Measurements from ENCODE around the gene EIF1AX. TPM values are rescaled to one million over a fixed set of nuclear protein-coding genes. Genes with fewer than 3 reads are reported as not detected.

The EIF1AX gene
- total RNA-seq, 2 experiments from 2014 or later = 27.5 to 98.5 TPM

DNA sequence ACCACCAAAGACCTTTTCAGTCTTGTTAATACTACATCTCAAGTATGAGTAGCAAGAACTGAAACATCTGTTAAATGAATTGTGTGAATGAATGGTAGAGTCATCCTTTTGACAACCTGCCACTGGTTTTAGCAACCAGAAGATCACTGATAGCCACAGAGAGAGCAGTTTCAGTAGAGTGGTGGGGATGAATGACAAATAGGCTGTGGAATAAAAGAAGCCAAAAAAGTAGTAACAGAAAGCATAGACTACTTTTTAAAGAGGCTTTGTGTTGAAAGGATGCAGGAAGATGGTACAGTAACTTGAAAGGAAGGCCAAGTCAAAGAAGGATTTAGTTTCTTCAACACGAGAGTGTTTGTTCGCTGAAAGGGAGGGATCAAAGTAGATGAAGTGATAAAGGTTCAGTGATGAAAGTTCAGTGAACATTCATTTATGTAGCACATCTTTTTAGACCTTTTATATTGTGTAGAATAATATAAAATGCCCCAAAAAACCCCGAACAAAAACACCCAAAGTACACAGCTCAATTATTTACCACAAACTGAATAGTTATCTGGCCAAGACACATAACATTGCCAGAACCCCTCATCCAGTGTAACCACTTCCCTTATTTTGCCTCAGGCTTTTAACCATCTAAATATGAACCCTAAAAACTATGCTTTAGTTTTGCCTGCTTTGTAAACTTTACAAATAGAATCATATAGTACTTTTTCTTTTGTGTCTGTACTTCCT is 40.1 kb upstream of the EIF1AX start:
- Histone ChIP-seq H3K4me3 (ENCODE audit: low read depth, low read length, poor library complexity, severe bottlenecking) (no peak overlapping the region), H3K79me2 (ENCODE audit: insufficient read depth, low read depth, low read length) (no peaks in the 10 kb centered on the region), H3K27ac (ENCODE audit: low read depth, low read length, poor library complexity, severe bottlenecking) (no peak overlapping the region), H4K20me1 (ENCODE audit: insufficient read depth, low read length) (no peaks in the 10 kb centered on the region), H3K4me1 (ENCODE audit: insufficient read depth, low read length, poor library complexity, severe bottlenecking) (no peaks in the 10 kb centered on the region), H2AFZ (ENCODE audit: low read length) (no peak overlapping the region), H3K36me3 (ENCODE audit: insufficient read depth, low read length) (peaks cover 21% of the 10 kb centered on the region), H3K4me2 (ENCODE audit: low read length) (no peak overlapping the region), H3K9me2 (ENCODE audit: insufficient read depth, low read length) (no peaks in the 10 kb centered on the region), H3K9me3 (ENCODE audit: low read length) (no peaks in the 10 kb centered on the region)
- intact Hi-C loops (cut with micrococcal nuclease; ENCODE audit: unreplicated experiment) = no loop called here
- TF ChIP-seq, protein P1, sequence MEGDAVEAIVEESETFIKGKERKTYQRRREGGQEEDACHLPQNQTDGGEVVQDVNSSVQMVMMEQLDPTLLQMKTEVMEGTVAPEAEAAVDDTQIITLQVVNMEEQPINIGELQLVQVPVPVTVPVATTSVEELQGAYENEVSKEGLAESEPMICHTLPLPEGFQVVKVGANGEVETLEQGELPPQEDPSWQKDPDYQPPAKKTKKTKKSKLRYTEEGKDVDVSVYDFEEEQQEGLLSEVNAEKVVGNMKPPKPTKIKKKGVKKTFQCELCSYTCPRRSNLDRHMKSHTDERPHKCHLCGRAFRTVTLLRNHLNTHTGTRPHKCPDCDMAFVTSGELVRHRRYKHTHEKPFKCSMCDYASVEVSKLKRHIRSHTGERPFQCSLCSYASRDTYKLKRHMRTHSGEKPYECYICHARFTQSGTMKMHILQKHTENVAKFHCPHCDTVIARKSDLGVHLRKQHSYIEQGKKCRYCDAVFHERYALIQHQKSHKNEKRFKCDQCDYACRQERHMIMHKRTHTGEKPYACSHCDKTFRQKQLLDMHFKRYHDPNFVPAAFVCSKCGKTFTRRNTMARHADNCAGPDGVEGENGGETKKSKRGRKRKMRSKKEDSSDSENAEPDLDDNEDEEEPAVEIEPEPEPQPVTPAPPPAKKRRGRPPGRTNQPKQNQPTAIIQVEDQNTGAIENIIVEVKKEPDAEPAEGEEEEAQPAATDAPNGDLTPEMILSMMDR (conservative IDR thresholded peaks at IDR 0.05; ENCODE audit: low read length) = no peak
- TF ChIP-seq EZH2phosphoT487 (IDR thresholded peaks at IDR 0.05; ENCODE audit: borderline replicate concordance, low read depth, low read length) = no peak
- ChIA-PET CTCF (ENCODE audit: unreplicated experiment) (no interaction called here), POLR2A (no interaction called here)
- no peak for DNase-seq (ENCODE audit: low spot score)
- no TSS peak for BruUV-seq (replicated peaks)

DNA sequence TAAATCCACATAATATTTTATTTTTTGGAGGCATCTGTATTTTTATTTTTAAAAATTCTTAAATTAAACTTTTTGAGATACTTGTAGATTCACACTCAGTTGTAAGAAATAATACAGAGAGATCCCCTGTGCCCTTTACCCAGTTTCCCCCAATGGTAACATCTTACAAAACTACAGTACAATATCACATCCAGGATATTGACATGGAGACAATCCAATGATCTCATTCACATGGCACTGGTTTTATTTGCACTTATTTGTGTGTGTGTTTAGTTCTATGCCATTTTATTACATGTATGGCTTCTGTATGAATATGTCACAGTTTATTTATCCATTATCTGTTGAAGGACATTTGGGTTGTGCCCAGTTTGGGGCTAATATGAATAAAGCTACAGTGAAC is 35.5 kb upstream of the EIF1AX start:
- ChIA-PET CTCF (ENCODE audit: unreplicated experiment) (no interaction called here), POLR2A (interaction anchor here (0.6 kb wide), 1 partner anchor 60 kb away, joined by 3 read pairs; no protein-coding TSS in a partner anchor)
- H3K9me2 ChIP-seq (ENCODE audit: insufficient read depth, low read length) = no peaks in the 10 kb centered on the region
- H3K27ac ChIP-seq (ENCODE audit: low read depth, low read length, poor library complexity, severe bottlenecking) = no peak overlapping the region
- H3K4me2 ChIP-seq (ENCODE audit: low read length) = no peak overlapping the region
- TF ChIP-seq, protein P1 (conservative IDR thresholded peaks at IDR 0.05; ENCODE audit: low read length) = no peak
- TF ChIP-seq EZH2phosphoT487 (IDR thresholded peaks at IDR 0.05; ENCODE audit: borderline replicate concordance, low read depth, low read length) = no peak
- no peaks in the 10 kb centered on the region for H3K9me3 ChIP-seq (ENCODE audit: low read length)
- no peaks in the 10 kb centered on the region for H3K4me1 ChIP-seq (ENCODE audit: insufficient read depth, low read length, poor library complexity, severe bottlenecking)
- DNase-seq (ENCODE audit: low spot score) = no peak
- H3K79me2 ChIP-seq (ENCODE audit: insufficient read depth, low read depth, low read length) = no peaks in the 10 kb centered on the region
- BruUV-seq (replicated peaks) = no TSS peak
- no peak overlapping the region for H3K4me3 ChIP-seq (ENCODE audit: low read depth, low read length, poor library complexity, severe bottlenecking)
- H2AFZ ChIP-seq (ENCODE audit: low read length) = no peak overlapping the region
- intact Hi-C loops (cut with micrococcal nuclease; ENCODE audit: unreplicated experiment) = no loop called here
- H3K36me3 ChIP-seq (ENCODE audit: insufficient read depth, low read length) = peaks cover 38% of the 10 kb centered on the region
- no peaks in the 10 kb centered on the region for H4K20me1 ChIP-seq (ENCODE audit: insufficient read depth, low read length)

DNA sequence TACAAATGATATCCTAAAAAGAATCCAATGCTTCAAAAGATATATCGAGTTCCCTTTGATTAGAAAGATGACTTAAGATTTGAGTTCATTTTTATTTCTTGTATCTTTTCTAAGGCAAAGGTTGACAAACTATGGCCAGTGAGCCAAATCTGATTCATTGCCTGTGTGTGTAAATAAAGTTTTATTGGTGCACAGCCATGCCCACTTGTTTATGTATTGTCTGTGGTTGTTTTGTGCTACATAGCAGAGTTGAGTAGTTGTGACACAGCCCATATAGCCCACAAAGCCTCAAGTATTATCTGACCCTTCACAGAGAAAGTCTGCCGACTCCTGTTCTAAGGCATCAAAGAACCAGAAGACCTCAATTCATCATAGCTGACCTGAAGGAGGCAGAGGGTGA is 32.2 kb upstream of the EIF1AX start:
- CTCF ChIA-PET (ENCODE audit: unreplicated experiment) = no interaction called here
- BruUV-seq (replicated peaks) = no TSS peak

More for the DNA sequence above, 32.2 kb upstream of the EIF1AX start:
- Histone ChIP-seq H2AFZ (ENCODE audit: low read length) (no peak overlapping the region), H3K4me3 (ENCODE audit: low read depth, low read length, poor library complexity, severe bottlenecking) (no peak overlapping the region), H3K27ac (ENCODE audit: low read depth, low read length, poor library complexity, severe bottlenecking) (no peak overlapping the region), H3K4me2 (ENCODE audit: low read length) (no peak overlapping the region), H3K36me3 (ENCODE audit: insufficient read depth, low read length) (peaks cover 47% of the 10 kb centered on the region), H3K4me1 (ENCODE audit: insufficient read depth, low read length, poor library complexity, severe bottlenecking) (no peaks in the 10 kb centered on the region), H3K9me3 (ENCODE audit: low read length) (no peaks in the 10 kb centered on the region), H3K9me2 (ENCODE audit: insufficient read depth, low read length) (no peaks in the 10 kb centered on the region), H3K79me2 (ENCODE audit: insufficient read depth, low read depth, low read length) (no peaks in the 10 kb centered on the region), H4K20me1 (ENCODE audit: insufficient read depth, low read length) (no peaks in the 10 kb centered on the region)
- TF ChIP-seq EZH2phosphoT487 (IDR thresholded peaks at IDR 0.05; ENCODE audit: borderline replicate concordance, low read depth, low read length) = no peak
- TF ChIP-seq, protein P1 (conservative IDR thresholded peaks at IDR 0.05; ENCODE audit: low read length) = no peak
- DNase-seq (ENCODE audit: low spot score) = no peak
- intact Hi-C loops (cut with micrococcal nuclease; ENCODE audit: unreplicated experiment) = no loop called here
- POLR2A ChIA-PET = no interaction called here

Measured in OCI-LY7 (cell line).